AG09309 (cell line): ENCODE measurements around the gene ZCCHC7.

Source experiments
- DNase-seq: peaks from one replicate; pipeline ENCODE4 v3.0.0-alpha.2; 2010; ENCODE audit warnings: low read depth
- H3K4me3 ChIP-seq: 2 replicates; pipeline ENCODE4 v1.5.1; 2011; ENCODE audit warnings: mild to moderate bottlenecking, low read depth, low read length, moderate library complexity; ENCODE audit not compliant: control insufficient read depth
- TF ChIP-seq, protein P1 (sequence below): IDR thresholded peaks from 2 replicates; pipeline ENCODE4 v1.5.1; 2011; ENCODE audit warnings: mild to moderate bottlenecking, low read depth, low read length, inconsistent platforms; ENCODE audit not compliant: insufficient read depth, control insufficient read depth; ENCODE audit errors: missing control alignments

ZCCHC7 gene

DNA sequence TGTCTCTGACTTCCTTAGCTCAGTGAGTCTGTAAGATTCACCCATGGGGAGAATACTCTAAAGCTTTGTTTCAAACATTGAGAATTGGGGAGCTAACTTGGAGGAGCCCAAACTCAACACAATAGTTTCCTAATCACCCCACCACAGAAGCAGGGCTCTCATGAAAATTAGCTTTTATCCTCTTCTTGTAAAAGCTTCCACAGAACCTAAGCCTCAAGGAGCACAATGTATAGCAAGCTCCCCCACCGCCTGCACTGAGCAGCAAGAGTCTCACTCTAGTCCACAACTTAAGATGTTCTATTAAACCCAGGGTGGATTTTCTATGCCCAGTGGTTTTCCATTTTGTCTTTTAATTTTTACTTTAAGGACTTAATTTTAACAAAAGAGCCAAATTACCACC lies 253.2 kb downstream of the ZCCHC7 start:
- DNase-seq = no peak
- H3K4me3 ChIP-seq = no peak overlapping the region
- TF ChIP-seq, protein P1, sequence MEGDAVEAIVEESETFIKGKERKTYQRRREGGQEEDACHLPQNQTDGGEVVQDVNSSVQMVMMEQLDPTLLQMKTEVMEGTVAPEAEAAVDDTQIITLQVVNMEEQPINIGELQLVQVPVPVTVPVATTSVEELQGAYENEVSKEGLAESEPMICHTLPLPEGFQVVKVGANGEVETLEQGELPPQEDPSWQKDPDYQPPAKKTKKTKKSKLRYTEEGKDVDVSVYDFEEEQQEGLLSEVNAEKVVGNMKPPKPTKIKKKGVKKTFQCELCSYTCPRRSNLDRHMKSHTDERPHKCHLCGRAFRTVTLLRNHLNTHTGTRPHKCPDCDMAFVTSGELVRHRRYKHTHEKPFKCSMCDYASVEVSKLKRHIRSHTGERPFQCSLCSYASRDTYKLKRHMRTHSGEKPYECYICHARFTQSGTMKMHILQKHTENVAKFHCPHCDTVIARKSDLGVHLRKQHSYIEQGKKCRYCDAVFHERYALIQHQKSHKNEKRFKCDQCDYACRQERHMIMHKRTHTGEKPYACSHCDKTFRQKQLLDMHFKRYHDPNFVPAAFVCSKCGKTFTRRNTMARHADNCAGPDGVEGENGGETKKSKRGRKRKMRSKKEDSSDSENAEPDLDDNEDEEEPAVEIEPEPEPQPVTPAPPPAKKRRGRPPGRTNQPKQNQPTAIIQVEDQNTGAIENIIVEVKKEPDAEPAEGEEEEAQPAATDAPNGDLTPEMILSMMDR = no peak

DNA sequence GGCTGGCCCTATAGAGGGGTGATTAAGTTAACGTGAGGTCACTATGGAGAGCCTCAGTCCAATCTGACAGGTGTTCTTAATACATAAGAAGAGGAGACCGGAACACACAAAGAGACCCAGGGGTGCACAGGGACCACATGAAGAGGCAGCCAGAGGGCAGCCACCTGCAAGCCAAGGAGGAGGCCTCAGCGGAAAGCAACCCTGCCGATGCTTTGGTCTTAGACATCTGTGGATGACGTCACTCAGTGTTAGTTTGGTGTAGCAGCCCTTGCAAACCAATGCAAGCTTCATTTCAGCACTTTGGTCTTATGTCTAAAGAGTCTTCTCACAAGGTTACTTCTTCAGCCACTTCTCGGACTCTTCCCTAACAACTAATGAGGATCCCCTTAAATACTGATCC lies 254.5 kb downstream of the ZCCHC7 start:
- no peak for DNase-seq
- no peak overlapping the region for H3K4me3 ChIP-seq
- TF ChIP-seq, protein P1 = no peak

DNA sequence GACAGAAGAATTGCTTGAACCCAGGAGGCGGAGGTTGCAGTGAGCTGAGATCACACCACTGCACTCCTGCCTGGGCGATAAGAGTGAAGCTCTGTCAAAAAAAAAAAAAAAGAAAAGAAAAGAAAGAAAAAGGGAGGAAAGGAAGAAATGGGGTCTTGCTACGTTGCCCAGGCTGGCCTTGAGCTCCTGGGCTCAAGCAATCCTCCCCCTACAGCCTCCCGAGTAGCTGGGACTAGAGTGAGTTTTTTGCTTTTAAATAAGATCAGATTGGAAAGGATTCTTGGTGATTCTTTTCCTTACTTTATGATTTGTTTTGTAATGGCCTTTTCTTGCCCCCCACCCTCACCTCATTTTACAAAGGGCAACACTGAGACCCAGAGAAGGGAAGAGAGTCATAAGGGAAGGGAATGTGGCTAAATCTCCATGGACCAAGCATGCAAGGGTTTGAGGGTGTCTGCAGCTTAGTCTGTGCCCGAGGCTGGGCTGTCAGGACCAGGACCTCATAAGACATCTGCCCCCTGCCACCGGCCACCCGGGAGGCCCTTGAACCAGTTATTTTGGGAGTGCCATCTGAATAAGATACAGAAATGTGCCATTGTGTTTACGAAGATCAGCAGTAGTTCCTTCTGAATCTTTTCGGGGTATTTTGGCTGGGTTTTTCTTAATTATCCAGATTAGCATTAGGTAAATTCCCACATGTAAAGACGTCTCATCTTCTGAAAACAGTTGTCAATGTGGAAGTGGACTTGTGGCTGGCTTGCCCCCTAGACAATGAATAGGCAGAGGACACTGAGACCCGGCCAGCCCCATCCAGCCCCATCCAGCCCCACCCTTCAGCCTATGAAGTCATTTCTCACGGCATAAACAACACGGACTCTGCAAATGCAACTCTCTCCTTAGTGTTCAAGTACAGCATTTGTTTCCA lies 257.6 kb downstream of the ZCCHC7 start:
- TF ChIP-seq, protein P1 = no peak
- no peak overlapping the region for H3K4me3 ChIP-seq
- DNase-seq = no peak

DNA sequence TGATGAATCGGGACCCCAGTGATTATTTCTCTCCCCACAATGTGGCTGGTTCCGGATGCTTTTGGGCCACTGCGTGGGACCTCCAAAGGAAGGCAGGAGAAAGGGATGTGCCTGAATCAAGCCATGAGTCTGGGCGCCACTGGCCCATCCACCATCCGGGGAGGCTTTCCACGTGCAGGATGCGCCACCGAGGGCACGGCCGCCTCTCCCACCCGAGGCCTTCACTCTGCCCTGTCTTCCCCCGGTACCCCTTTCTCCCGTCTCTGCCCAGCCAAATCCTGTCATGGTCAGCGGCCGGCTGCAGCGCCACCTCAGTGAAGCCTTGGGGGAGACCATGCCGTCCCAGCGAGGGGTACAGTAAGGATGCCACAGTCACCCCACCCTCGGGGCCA lies 258.2 kb downstream of the ZCCHC7 start:
- DNase-seq = no peak
- TF ChIP-seq, protein P1 = no peak
- no peak overlapping the region for H3K4me3 ChIP-seq

DNA sequence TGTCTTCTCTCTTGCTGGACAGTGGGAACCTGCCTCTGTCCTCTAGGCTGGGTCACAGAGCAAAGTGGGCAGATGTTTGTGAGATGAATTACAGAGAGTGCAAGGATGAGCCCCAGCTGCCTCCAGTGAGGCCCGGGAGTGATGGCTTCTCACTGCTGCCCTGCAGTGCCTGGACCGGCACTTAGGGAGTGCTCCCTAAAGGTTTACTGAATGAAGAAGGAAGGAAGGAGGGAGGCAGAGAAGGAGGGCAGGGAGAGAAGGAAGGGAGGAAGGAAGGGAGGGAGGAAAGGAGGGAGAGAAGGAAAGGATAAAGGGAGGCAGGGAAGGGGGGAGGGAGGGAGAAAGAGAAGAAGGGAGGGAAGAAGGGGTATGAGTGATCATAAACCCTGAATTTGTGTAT lies 259.5 kb downstream of the ZCCHC7 start:
- DNase-seq = no peak
- no peak overlapping the region for H3K4me3 ChIP-seq
- TF ChIP-seq, protein P1 = no peak

DNA sequence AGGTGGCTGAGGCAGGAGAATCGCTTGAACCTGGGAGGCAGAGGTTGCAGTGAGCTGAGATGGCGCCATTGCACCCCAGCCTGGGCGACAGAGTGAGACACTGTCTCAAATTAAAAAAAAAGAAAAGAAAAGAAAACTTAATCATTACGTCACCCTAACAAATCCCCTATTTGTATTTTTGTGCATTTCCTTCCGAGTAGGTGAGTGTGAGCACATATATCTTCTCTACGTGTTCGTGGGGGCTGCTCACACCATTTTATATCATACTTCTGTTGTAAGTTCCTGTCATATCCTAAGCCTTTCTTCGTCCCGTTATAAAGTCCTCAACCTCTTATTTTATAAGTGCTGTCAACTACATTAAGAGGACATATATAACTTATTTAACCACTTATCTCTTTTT lies 260.2 kb downstream of the ZCCHC7 start:
- DNase-seq = no peak
- TF ChIP-seq, protein P1 = no peak
- no peak overlapping the region for H3K4me3 ChIP-seq
